HepG2 (cell line): ENCODE results near the gene AURKA. TPM values are rescaled to one million over a fixed set of nuclear protein-coding genes. Genes with fewer than 3 reads are reported as not detected.
A peak's percentile ranks its signal among the peaks of the same experiment; 100 is the strongest.

Experiments
- ATAC-seq: fragments of 200-7000 bp; cut with Tn5 transposase; 3 replicates; pipeline ENCODE4 v1.9.1; 2020; ENCODE audit warnings: mild to moderate bottlenecking, moderate library complexity
- BruUV-seq: library from RNA; stranded (reverse); fragments of 400-500 nt; replicated peaks from 2 replicates; lab custom pipeline; 2021; lab: Mats Ljungman, UMichigan
- CTCF ChIA-PET: fragments of 300-600 bp; formaldehyde crosslinking; extraction: SDS; loops from one replicate; lab custom pipeline; 2021; ENCODE audit warnings: low total read pairs, inconsistent platforms, low intra/inter-chr PET ratio; lab: Yijun Ruan, JAX
- POLR2A ChIA-PET: fragments of 350-600 bp; sonication (Branson Sonifier 250); formaldehyde crosslinking; loops from one replicate; lab custom pipeline; 2020; ENCODE audit warnings: antibody characterized with exemption, inconsistent platforms; lab: Yijun Ruan, JAX
- DNase-seq: peaks from one replicate; pipeline ENCODE4 v3.0.0-alpha.2; 2015; ENCODE audit warnings: low spot score
- FAIRE-seq: peaks from 3 replicates; lab custom pipeline; 2011; peaks lifted over from hg19 to GRCh38; lab: Jason Lieb, UNC
- H2AFZ ChIP-seq: one replicate; pipeline ENCODE4 v1.6.1; 2011; ENCODE audit warnings: low read length, inconsistent platforms
- H3K27ac ChIP-seq: fragments of 300-600 bp; 3 replicates; pipeline ENCODE4 v1.8.0; 2011; ENCODE audit warnings: mixed run types, mild to moderate bottlenecking, mixed read lengths, low read length, inconsistent platforms; ENCODE audit not compliant: insufficient read depth; ENCODE audit errors: extremely low read length
- H3K27me3 ChIP-seq, 2 experiments: fragments of 200-600 bp in 1 of 2; 2 replicates in 1 of 2; 3 replicates in 1 of 2; pipeline versions ENCODE4 v1.6.0 to v1.8.0; 2011; ENCODE audit warnings: low read length in 2 of 2, mild to moderate bottlenecking in 2 of 2, moderate library complexity in 2 of 2, inconsistent platforms in 1 of 2; ENCODE audit not compliant: insufficient read depth in 2 of 2, control insufficient read depth in 1 of 2
- H3K36me3 ChIP-seq, 2 experiments: fragments of 200-600 bp in 1 of 2; replicated peaks in 1 of 2; 2 replicates in 1 of 2; 3 replicates in 1 of 2; pipeline versions ENCODE4 v1.5.1 to v1.8.0; 2011; ENCODE audit warnings: low read length in 2 of 2, inconsistent platforms in 1 of 2; ENCODE audit not compliant: insufficient read depth in 2 of 2, control insufficient read depth in 1 of 2
- H3K4me1 ChIP-seq: 2 replicates; pipeline ENCODE4 v1.5.1; 2012; ENCODE audit warnings: low read length, inconsistent platforms; ENCODE audit not compliant: insufficient read depth
- H3K4me2 ChIP-seq: 2 replicates; pipeline ENCODE4 v1.6.0; 2011; ENCODE audit warnings: low read depth, low read length, inconsistent platforms
- H3K4me3 ChIP-seq, 3 experiments: fragments of 200-600 bp in 1 of 3; sonication (generic), shearing (Covaris generic) in 1 of 3; replicated peaks in 1 of 3; 2 replicates each; pipeline ENCODE4 v1.5.1; 2011 to 2016; ENCODE audit warnings: low read length in 3 of 3, inconsistent platforms in 2 of 3, low read depth in 2 of 3, mild to moderate bottlenecking in 2 of 3, control low read depth in 1 of 3, mixed read lengths in 1 of 3; ENCODE audit not compliant: insufficient read depth in 1 of 3
- H3K79me2 ChIP-seq: one replicate; pipeline ENCODE4 v1.6.1; 2011; ENCODE audit warnings: low read length, inconsistent platforms; ENCODE audit not compliant: insufficient read depth
- H3K9ac ChIP-seq: 2 replicates; pipeline ENCODE4 v1.6.0; 2011; ENCODE audit warnings: mild to moderate bottlenecking, low read depth, low read length, inconsistent platforms; ENCODE audit not compliant: insufficient read depth
- H3K9me3 ChIP-seq: 2 replicates; pipeline ENCODE4 v1.5.1; 2012; ENCODE audit warnings: mild to moderate bottlenecking, low read length
- H4K20me1 ChIP-seq: 2 replicates; pipeline ENCODE4 v1.6.0; 2011; ENCODE audit warnings: inconsistent platforms, mild to moderate bottlenecking, low read length, moderate library complexity; ENCODE audit not compliant: insufficient read depth
- CTCF ChIP-seq: sonication (generic); formaldehyde crosslinking; IDR thresholded peaks from 2 replicates; pipeline ENCODE4 v1.5.0; 2020; ENCODE audit warnings: mild to moderate bottlenecking, missing genetic modification reagents, moderate library complexity
- GMEB1 ChIP-seq: sonication (generic); formaldehyde crosslinking; IDR thresholded peaks from 2 replicates; pipeline ENCODE4 v1.5.1; 2020; ENCODE audit warnings: missing genetic modification reagents, mild to moderate bottlenecking, borderline replicate concordance
- RXRB ChIP-seq: IDR thresholded peaks from 2 replicates; pipeline ENCODE4 v1.6.1; 2016; ENCODE audit warnings: borderline replicate concordance, missing genetic modification reagents, missing compliant biosample characterization
- SAP130 ChIP-seq: IDR thresholded peaks from 2 replicates; pipeline ENCODE4 v1.6.1; 2016; ENCODE audit warnings: low read depth
- SMC3 ChIP-seq: IDR thresholded peaks from 2 replicates; pipeline ENCODE4 v1.6.1; 2011; ENCODE audit warnings: low read length, improper control_type of control experiment
- THAP11 ChIP-seq: IDR thresholded peaks from 2 replicates; pipeline ENCODE4 v1.6.1; 2016; ENCODE audit warnings: missing biosample characterization, missing genetic modification reagents
- XRCC5 ChIP-seq: fragments of 200-400 bp; formaldehyde crosslinking; optimal IDR thresholded peaks from 2 replicates; pipeline ENCODE3; 2017; ENCODE audit warnings: mild to moderate bottlenecking, low read length
- ZBTB39 ChIP-seq: sonication (generic); formaldehyde crosslinking; IDR thresholded peaks from 2 replicates; pipeline ENCODE4 v1.5.0; 2020; ENCODE audit warnings: missing genetic modification reagents
- ZNF180 ChIP-seq: sonication (generic); formaldehyde crosslinking; IDR thresholded peaks from 2 replicates; pipeline ENCODE4 v1.4.0; 2020; ENCODE audit warnings: low read depth, missing genetic modification reagents, borderline replicate concordance
- ZNF337 ChIP-seq: sonication (generic); formaldehyde crosslinking; IDR thresholded peaks from 2 replicates; pipeline ENCODE4 v1.5.1; 2020; ENCODE audit warnings: missing genetic modification reagents, low read depth, mild to moderate bottlenecking, borderline replicate concordance
- ZNF513 ChIP-seq: sonication (generic); formaldehyde crosslinking; conservative IDR thresholded peaks from 2 replicates; pipeline ENCODE4 v1.5.0; 2020; ENCODE audit warnings: missing genetic modification reagents
- in situ Hi-C: cut with HindIII; loops from 2 replicates; pipeline ENCODE4 v1.10.0; 2017; ENCODE audit warnings: low pct_unique_long_range_greater_than_20kb; ENCODE audit not compliant: extremely low pct_ligation_motif_present
- intact Hi-C: fragments of 100-400 bp; cut with micrococcal nuclease; formaldehyde crosslinking; loops from one replicate; pipeline ENCODE4 v1.10.0; 2022; ENCODE audit not compliant: unreplicated experiment
- polyA plus RNA-seq, 8 experiments: library from polyadenylated mRNA; depleted of rRNA in 3 of 8; stranded (reverse) in 7 of 8; unstranded in 1 of 8; fragments of >200 nt; fragmentation: Illumina TruSeq in 4 of 8; extraction: Trizol in 4 of 8; gene quantifications; 2 replicates each; pipeline versions ENCODE4 v1.2.1 to v1.2.3, GENCODE V29; 2011 to 2016; ENCODE audit warnings: low read depth in 4 of 8, missing spikeins in 1 of 8, mixed read lengths in 1 of 8; ENCODE audit not compliant: insufficient read depth in 1 of 8
- total RNA-seq, 5 experiments: library from RNA; depleted of rRNA; stranded (reverse); fragments of >200 nt; fragmentation: Illumina TruSeq; extraction: Trizol; gene quantifications; 2 replicates each; pipeline ENCODE4 v1.2.3, GENCODE V29; 2016; ENCODE audit warnings: low read depth in 1 of 5

Gene AURKA
- total and polyA plus RNA-seq, 2 of the 13 experiments (the other 11 are each of a cell fraction or from before 2014, with no cell fraction given): 96.4 to 224 TPM

- peak; percentile 89 for ATAC-seq
- FAIRE-seq: peak; percentile 85
- H3K79me2 ChIP-seq: peaks cover 12% of the 10 kb centered on the region
- peak; percentile 76 for DNase-seq
- 0 out of 2 replicates have a peak overlapping the region, but pooled peaks have one; percentile 1 for H3K4me2 ChIP-seq
- H3K27ac ChIP-seq: no peak overlapping the region
- POLR2A ChIA-PET: no interaction called here
- H3K27me3 ChIP-seq: no peaks in the 10 kb centered on the region
- no peaks in the 10 kb centered on the region for H3K4me1 ChIP-seq
- in situ Hi-C loops (no loop called here), intact Hi-C loops (loop anchor here (1.0 kb wide), 5 partner anchors 22 to 177 kb away; partner anchors contain the start of gene RTF2)
- CTCF ChIA-PET: interaction anchor here (0.7 to 3.3 kb wide), 5 partner anchors 18 to 177 kb away, joined by 3 to 18 read pairs (median 5); no protein-coding TSS in a partner anchor
- BruUV-seq: no TSS peak
- no peak overlapping the region for H3K4me3 ChIP-seq
- H4K20me1 ChIP-seq: peaks cover 11% of the 10 kb centered on the region
- no peaks in the 10 kb centered on the region for H3K9me3 ChIP-seq
- no peak overlapping the region for H3K9ac ChIP-seq
- H3K36me3 ChIP-seq: peaks cover 38 to 74% of the 10 kb centered on the region in 2 experiments
- H2AFZ ChIP-seq: no peak overlapping the region
- TF ChIP-seq ZNF513 (CRISPR knock-in tag) (no peak), ZBTB39 (CRISPR knock-in tag) (no peak), SAP130 (peak; percentile 50), CTCF (CRISPR knock-in tag) (peak; percentile 87), GMEB1 (CRISPR knock-in tag) (0 out of 2 replicates have a peak, but pooled peaks have one; percentile 29), ZNF337 (peak; percentile 28; the same call in 1 of the 2 replicates), THAP11 (peak; percentile 39; the same call in 1 of the 2 replicates), ZNF180 (CRISPR knock-in tag) (no peak), RXRB (peak; percentile 11; the same call in 1 of the 2 replicates), XRCC5 (peak; percentile 34), SMC3 (peak; percentile 89)
Measured at GRCh38 chr20:56400001-56400640, 8.1 kb upstream of the AURKA start.
